Smooth muscle cell (in vitro differentiated cells): ENCODE results near the gene CRACR2B. TPM values are rescaled to one million over a fixed set of nuclear protein-coding genes. Genes with fewer than 3 reads are reported as not detected.

ENCODE experiments used
- DNase-seq: peaks from one replicate; lab custom pipeline; 2025; ENCODE audit not compliant: unreplicated experiment; lab: John Stamatoyannopoulos, UW
- H2AFZ ChIP-seq: fragments of 200-600 bp; sonication (generic); 2 replicates; pipeline ENCODE4 v1.6.0; 2016; ENCODE audit warnings: antibody characterized with exemption, low read depth, mild to moderate bottlenecking
- H3F3A ChIP-seq: fragments of 200-600 bp; sonication (generic); 2 replicates; pipeline ENCODE4 v1.6.0; 2017; ENCODE audit warnings: antibody characterized with exemption, low read depth
- H3K27ac ChIP-seq: fragments of 200-600 bp; sonication (generic); 2 replicates; pipeline ENCODE4 v1.5.1; 2016; ENCODE audit warnings: low read depth, mild to moderate bottlenecking
- H3K27me3 ChIP-seq: fragments of 200-600 bp; sonication (generic); 2 replicates; pipeline ENCODE4 v1.6.1; 2016; ENCODE audit warnings: low read depth, mild to moderate bottlenecking
- H3K36me3 ChIP-seq: fragments of 200-600 bp; sonication (generic); 2 replicates; pipeline ENCODE4 v1.5.1; 2016; ENCODE audit warnings: low read depth
- H3K4me1 ChIP-seq: fragments of 200-600 bp; sonication (generic); 2 replicates; pipeline ENCODE4 v1.5.1; 2016; ENCODE audit warnings: low read depth
- H3K4me2 ChIP-seq: fragments of 200-600 bp; sonication (generic); 2 replicates; pipeline ENCODE4 v1.6.0; 2016; ENCODE audit warnings: mild to moderate bottlenecking
- H3K4me3 ChIP-seq: fragments of 200-600 bp; sonication (generic); 2 replicates; pipeline ENCODE4 v1.5.1; 2016; ENCODE audit warnings: mild to moderate bottlenecking
- H3K79me2 ChIP-seq: fragments of 200-600 bp; sonication (generic); 2 replicates; pipeline ENCODE4 v1.6.0; 2016; ENCODE audit warnings: low read depth, mild to moderate bottlenecking
- H3K9ac ChIP-seq: fragments of 200-600 bp; sonication (generic); 2 replicates; pipeline ENCODE4 v1.6.0; 2016; ENCODE audit warnings: low read depth
- H3K9me3 ChIP-seq: fragments of 200-600 bp; sonication (generic); replicated peaks from 2 replicates; pipeline ENCODE4 v1.5.1; 2016; ENCODE audit warnings: low read depth
- H4K20me1 ChIP-seq: fragments of 200-600 bp; sonication (generic); 2 replicates; pipeline ENCODE4 v1.6.0; 2016; ENCODE audit warnings: low read depth
- CTCF ChIP-seq: fragments of 200-600 bp; sonication (generic); IDR thresholded peaks from 2 replicates; pipeline ENCODE4 v1.5.1; 2017; ENCODE audit warnings: borderline replicate concordance, mild to moderate bottlenecking, antibody characterized with exemption; ENCODE audit not compliant: insufficient read depth, poor library complexity, severe bottlenecking
- WGBS: methylation state at CpG from one replicate; pipeline ENCODE4 v1.1.7; 2016; ENCODE audit warnings: low lambda C conversion rate; 5-methylcytosine and 5-hydroxymethylcytosine counted together
- polyA plus RNA-seq: library from polyadenylated mRNA; unstranded; fragments of >200 nt; fragmentation: Nextera tagmentation; extraction: Ambion mirVana; gene quantifications from 2 replicates; pipeline ENCODE4 v1.2.1, GENCODE V29; 2016
- total RNA-seq: library from RNA; depleted of rRNA; stranded (reverse); fragments of >200 nt; gene quantifications from 2 replicates; pipeline ENCODE4 v1.2.3, GENCODE V29; 2014

Gene CRACR2B
- total and polyA plus RNA-seq, 2 experiments from 2014 or later, result 0.10 to 0.36 TPM

DNA sequence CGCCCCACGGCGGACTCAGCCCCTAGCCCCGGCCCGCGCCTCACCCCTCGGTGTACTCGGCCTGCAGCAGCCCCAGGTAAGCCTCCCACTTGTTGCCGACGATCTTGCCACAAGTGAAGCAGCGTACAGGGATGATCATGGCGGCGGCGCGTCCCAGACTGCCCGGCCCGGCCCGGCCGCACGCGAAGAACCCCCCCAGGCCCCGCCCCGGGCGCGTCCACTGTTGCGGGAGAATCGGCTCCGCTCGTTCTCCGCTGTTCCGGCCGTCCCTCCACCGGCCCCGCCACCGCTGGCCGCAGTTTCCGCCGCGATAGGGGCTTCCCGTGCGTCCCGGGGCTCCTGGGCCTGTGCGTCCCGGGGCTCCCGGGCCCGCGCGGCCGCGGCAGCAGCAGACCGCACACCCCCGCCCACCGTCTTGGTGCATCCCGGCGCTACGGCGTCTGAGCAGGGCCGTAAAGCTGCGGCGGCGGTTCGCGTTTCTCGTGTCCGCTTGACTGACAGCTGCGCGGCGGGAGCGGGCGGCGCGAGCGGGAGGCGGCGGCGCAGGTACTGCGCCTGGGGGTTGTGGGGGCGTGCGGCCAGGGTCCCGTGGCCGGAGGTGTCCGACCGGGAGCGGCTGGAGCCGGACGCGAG lies 14.8 kb downstream of the CRACR2B start, which contains the start of the genes POLR2L and TSPAN4:
POLR2L (minus strand) TSS at position 160 of the 633 bp plus-strand sequence; CDS start at position 139, 21 bp downstream.
TSPAN4 (plus strand) TSS at position 483 of the 633 bp plus-strand sequence. CDS start 7,453 bp downstream, outside the sequence.
- Histone ChIP-seq H3K9ac (peak within 1 kb of the TSS; percentile 100), H3K4me1 (peaks cover 26% of the 10 kb centered on the region), H4K20me1 (peaks cover 75% of the 10 kb centered on the region), H3K4me3 (peak within 1 kb of the TSS; percentile 96), H3F3A (peaks cover 16% of the 10 kb centered on the region), H3K27ac (peak within 1 kb of the TSS; percentile 94), H3K4me2 (peak within 1 kb of the TSS; percentile 96), H3K36me3 (no peaks in the 10 kb centered on the region), H2AFZ (no peak within 1 kb of the TSS), H3K79me2 (peaks cover 21% of the 10 kb centered on the region), H3K27me3 (no peaks in the 10 kb centered on the region), H3K9me3 (no peaks in the 10 kb centered on the region)
- WGBS, result under 1% methylated on average over 79 of the region's 87 CpGs
- DNase-seq, result peak; percentile 87
- TF ChIP-seq CTCF, result no peak

DNA sequence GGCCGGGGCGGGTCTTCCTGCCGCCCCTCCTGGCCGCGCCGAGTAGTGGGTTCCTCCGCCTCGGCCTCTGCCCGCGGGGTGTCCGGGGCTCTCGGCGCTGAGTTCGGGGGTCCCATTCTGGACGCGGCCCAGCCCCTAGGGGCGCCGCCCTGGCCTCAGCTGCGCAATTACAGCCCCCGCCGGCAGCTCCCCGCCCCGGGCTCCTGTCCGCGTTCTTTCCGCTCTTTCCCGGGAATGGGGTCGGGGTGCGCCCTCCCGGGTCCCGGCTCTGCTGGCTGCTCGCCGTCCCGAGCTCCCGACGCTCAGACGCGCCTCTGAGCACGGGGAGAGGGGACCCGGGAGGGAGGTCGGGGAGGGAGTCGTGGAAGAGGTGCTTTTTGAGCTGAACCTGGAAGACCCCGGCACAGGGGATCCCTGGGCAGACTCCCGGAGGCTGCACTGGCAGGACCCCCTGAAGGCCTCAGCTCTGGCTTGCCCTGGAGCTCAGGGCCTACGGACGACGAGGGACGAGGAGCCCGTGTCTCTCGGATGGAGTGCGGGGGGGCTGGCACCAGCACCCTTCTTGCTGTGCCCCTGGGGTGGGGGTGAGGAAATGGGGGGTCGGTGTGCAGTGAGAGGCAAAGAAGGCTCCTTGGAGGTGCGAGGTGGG lies 15.5 kb downstream of the CRACR2B start:
- Histone ChIP-seq H3K36me3 (no peaks in the 10 kb centered on the region), H3F3A (peaks cover 12% of the 10 kb centered on the region), H3K79me2 (peaks cover 21% of the 10 kb centered on the region), H3K4me1 (peaks cover 26% of the 10 kb centered on the region), H3K4me2 (peak overlapping the region; percentile 96), H3K4me3 (peak overlapping the region; percentile 96), H3K27ac (peak overlapping the region; percentile 66), H4K20me1 (peaks cover 76% of the 10 kb centered on the region), H2AFZ (no peak overlapping the region), H3K9me3 (no peaks in the 10 kb centered on the region), H3K9ac (peak overlapping the region; percentile 100), H3K27me3 (no peaks in the 10 kb centered on the region)
- DNase-seq, result no peak
- no peak for TF ChIP-seq CTCF
- WGBS, result 2% methylated on average over 24 of the region's 53 CpGs

GRCh38 chr11:843818-844692 lies 16.3 kb downstream of the CRACR2B start:
- H2AFZ ChIP-seq, result no peak overlapping the region
- no peaks in the 10 kb centered on the region for H3K36me3 ChIP-seq
- H3F3A ChIP-seq, result peaks cover 12% of the 10 kb centered on the region
- H4K20me1 ChIP-seq, result peaks cover 77% of the 10 kb centered on the region
- H3K9ac ChIP-seq, result peak overlapping the region; percentile 100
- peak overlapping the region; percentile 96 for H3K4me3 ChIP-seq
- no peak for TF ChIP-seq CTCF
- peak overlapping the region; percentile 66 for H3K27ac ChIP-seq
- H3K9me3 ChIP-seq, result no peaks in the 10 kb centered on the region
- peak; percentile 63 for DNase-seq
- H3K27me3 ChIP-seq, result peaks cover 6% of the 10 kb centered on the region
- H3K4me2 ChIP-seq, result peak overlapping the region; percentile 96
- peaks cover 33% of the 10 kb centered on the region for H3K4me1 ChIP-seq
- H3K79me2 ChIP-seq, result peaks cover 21% of the 10 kb centered on the region
- WGBS, result 4% methylated on average over 23 of the region's 25 CpGs
